ENCODE data around the gene COA1.
"Not testable (repeated sequence)": the region's sequence is repeated elsewhere in the genome, so short reads cannot be mapped to it uniquely, and the experiment has no call there.

Gene COA1

DNA sequence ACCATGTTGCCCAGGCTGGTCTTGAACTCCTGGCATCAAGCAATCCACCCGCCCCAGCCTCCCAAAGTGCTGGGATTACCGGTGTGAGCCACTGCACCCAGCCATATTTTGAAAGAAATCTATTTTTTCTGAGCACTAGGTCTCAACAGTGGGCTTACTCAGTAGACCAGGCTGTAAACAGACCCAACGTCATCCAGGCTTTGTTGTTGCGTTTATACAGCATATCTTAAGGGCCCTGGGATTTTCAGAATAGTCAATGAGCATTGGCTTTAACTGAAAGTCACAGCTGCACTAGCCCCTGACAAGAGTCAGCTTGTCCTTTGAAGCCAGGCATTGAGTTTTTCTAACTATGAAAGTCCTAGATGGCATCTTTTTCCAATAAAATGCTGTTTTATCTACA is 96.6 kb downstream of the COA1 start:
- no peak overlapping the region for H3K27ac ChIP-seq
- TF ChIP-seq, protein P1, sequence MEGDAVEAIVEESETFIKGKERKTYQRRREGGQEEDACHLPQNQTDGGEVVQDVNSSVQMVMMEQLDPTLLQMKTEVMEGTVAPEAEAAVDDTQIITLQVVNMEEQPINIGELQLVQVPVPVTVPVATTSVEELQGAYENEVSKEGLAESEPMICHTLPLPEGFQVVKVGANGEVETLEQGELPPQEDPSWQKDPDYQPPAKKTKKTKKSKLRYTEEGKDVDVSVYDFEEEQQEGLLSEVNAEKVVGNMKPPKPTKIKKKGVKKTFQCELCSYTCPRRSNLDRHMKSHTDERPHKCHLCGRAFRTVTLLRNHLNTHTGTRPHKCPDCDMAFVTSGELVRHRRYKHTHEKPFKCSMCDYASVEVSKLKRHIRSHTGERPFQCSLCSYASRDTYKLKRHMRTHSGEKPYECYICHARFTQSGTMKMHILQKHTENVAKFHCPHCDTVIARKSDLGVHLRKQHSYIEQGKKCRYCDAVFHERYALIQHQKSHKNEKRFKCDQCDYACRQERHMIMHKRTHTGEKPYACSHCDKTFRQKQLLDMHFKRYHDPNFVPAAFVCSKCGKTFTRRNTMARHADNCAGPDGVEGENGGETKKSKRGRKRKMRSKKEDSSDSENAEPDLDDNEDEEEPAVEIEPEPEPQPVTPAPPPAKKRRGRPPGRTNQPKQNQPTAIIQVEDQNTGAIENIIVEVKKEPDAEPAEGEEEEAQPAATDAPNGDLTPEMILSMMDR (conservative IDR thresholded peaks at IDR 0.05): no peak

DNA sequence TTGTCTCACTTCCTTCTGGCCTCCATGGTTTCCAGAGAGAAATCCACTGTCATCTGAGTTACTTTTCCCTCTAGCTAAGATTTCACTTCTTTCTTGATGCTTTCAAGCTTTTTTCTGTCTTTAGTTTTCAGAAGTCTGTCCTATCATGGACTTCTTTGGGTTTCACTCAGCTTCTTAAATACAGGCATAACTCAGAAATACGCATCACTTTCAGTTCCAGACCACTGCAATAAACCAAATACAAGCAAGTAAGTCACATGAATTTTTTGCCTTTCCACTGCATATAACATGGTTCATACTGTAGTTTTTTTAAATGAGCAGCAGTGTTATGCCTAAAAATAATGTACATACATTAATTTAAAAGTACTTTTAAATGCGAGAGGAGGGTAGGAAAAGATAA is 97.8 kb downstream of the COA1 start:
- TF ChIP-seq, protein P1 (conservative IDR thresholded peaks at IDR 0.05): no peak
- H3K27ac ChIP-seq: no peak overlapping the region

DNA sequence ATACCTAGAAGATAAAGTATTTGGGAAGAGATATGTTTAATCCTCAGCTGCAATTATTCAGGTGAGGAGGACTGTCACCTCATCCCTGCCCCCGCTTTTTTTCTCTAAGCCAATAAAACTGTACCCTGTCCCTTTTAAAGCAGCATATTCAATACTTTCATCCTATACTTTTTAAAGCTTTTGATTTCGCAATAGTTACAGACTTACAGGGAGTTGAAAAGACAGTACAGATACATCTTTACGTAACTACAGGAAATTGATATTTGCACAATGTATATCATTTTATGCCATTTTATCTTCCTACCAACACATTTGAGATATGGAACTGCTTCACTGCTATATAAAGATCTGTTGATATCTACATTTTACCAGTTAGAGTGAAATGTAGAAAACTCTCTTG is 98.8 kb downstream of the COA1 start:
- TF ChIP-seq, protein P1 (conservative IDR thresholded peaks at IDR 0.05): no peak
- H3K27ac ChIP-seq: no peak overlapping the region

DNA sequence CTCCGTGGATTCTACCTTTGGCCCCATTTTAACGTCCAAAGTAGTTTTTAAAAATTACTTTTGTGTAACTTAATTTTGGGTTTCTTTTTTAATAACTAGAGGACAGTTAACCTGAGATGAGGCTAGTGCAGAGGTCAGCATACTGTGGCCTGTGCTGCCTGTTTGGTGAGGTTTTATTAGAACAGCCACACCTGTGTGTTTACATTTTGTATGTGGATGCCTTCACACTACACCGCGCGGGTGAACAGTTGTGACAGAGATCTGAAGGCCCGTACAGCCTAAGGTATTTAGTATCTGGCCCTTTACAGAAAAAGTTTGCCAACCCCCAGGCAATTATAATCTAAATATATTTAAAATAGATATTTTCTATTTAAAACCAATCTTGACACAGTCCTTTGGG is 99.5 kb downstream of the COA1 start:
- TF ChIP-seq, protein P1 (conservative IDR thresholded peaks at IDR 0.05): no peak
- H3K27ac ChIP-seq: no peak overlapping the region

DNA sequence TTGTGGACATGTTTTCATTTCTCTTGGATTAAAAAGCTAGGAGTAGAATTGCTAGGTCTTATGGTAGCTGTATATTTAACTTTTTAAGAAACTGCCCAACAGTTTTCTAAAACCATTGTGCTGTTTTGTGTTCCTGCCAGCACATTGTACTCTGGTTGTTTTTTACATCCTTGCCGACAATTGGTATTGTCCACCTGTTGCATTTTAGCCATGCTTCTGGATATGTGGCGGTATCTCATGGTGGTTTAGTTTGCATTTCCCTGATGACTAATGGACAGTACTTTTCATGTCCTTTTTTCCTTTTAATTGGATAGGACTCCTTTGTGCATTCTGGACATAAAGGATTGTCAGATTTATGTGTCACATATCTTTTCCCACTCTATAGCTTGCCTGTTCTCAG is 100.9 kb downstream of the COA1 start:
- TF ChIP-seq, protein P1 (conservative IDR thresholded peaks at IDR 0.05): no peak
- H3K27ac ChIP-seq: no peak overlapping the region

DNA sequence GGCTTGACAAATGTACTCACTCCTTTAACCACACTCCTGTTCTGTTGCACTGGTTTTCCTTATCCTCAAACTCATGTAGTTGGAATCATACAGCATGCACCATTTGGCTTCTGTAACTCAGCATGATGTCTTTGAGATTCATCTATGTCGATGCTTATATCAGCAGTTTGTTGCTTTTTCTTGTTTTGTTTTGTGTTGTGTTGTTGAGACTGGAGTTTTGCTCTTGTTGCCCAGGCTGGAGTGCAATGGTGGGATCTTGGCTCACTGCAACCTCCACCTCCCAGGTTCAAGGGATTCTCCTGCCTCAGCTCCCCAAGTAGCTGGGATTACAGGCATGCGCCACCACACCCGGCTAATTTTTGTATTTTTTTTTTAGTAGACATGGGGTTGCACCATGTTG is 101.5 kb downstream of the COA1 start:
- H3K27ac ChIP-seq: not testable (repeated sequence)

DNA sequence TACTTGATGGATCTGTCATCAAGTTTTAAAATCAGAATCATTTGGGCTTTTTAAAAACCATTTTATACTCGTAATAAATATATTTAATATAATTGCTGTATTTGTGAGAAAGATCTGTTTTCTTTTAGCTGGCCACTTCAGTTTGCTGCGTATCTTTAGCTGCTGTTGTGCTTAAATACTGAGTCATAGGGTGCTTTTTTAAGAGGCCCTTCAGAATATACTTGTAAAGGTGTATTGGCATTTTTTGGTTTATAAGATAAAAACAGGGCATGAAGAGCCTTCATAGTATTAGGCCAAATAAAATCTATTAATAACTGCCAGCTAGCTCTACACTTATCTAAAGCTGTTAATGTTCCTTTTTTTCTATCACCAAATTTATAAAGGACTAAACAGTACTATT is 102.6 kb downstream of the COA1 start:
- TF ChIP-seq, protein P1 (conservative IDR thresholded peaks at IDR 0.05): no peak
- H3K27ac ChIP-seq: no peak overlapping the region

DNA sequence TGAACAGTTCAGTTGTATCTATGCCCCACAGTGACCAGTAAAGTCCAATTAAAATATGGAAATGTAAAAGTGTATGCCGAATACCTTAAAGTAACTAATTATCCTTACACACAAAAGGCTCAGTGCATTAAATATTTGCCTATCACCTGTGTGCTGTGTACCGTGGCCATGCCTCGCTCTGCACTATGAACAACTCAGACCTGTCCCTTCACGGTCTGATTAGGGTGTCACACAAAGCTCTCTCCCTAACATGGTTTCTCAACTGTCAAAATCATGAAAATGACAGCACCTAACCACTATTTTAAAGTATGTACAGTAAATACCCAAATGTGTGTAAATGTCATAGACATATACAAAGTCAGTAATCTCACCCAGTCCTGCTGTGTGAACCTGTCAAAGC is 103.3 kb downstream of the COA1 start:
- TF ChIP-seq, protein P1 (conservative IDR thresholded peaks at IDR 0.05): no peak
- H3K27ac ChIP-seq: no peak overlapping the region
